Measurements from ENCODE around the gene CABP1. TPM values are rescaled to one million over a fixed set of nuclear protein-coding genes. Genes with fewer than 3 reads are reported as not detected.
A peak's percentile ranks its signal among the peaks of the same experiment; 100 is the strongest.

Gene CABP1
- total RNA-seq, 1 donor from 2014 or later, result 0.47 TPM

- Histone ChIP-seq H4K20me1 (ENCODE audit: low read depth) (peaks cover 25% of the 10 kb centered on the region), H3K4me2 (peak overlapping the region; percentile 88), H3F3A (ENCODE audit: low read depth) (peaks cover 27% of the 10 kb centered on the region), H3K27ac (no peak overlapping the region), H3K9me3 (ENCODE audit: low read depth) (no peaks in the 10 kb centered on the region), H3K79me2 (ENCODE audit: low read depth) (no peaks in the 10 kb centered on the region), H3K9ac (no peak overlapping the region), H3K4me3 (no peak overlapping the region), H3K27me3 (peaks cover 82% of the 10 kb centered on the region), H3K36me3 (no peaks in the 10 kb centered on the region), H2AFZ (replicated peaks) (no peak overlapping the region), H3K4me1 (peaks cover 13% of the 10 kb centered on the region)
- peaks cover 60% of the 10 kb centered on the region for H3K27me3 Mint-ChIP-seq (ENCODE audit: insufficient read depth, low read depth)
- H3K27ac Mint-ChIP-seq, result no peak overlapping the region
- H3K4me1 Mint-ChIP-seq, result peaks cover 24% of the 10 kb centered on the region
- DNase-seq (ENCODE audit: low spot score), result no peak
- H3K4me3 Mint-ChIP-seq, result peak overlapping the region; percentile 88
- TF ChIP-seq EZH2phosphoT487 (IDR thresholded peaks at IDR 0.05), result no peak
- no peak for TF ChIP-seq CTCF (IDR thresholded peaks at IDR 0.05)
- TF ChIP-seq EZH2 (IDR thresholded peaks at IDR 0.05), result no peak
- peaks cover 2% of the 10 kb centered on the region for H3K9me3 Mint-ChIP-seq
- no peaks in the 10 kb centered on the region for H3K36me3 Mint-ChIP-seq
Measured at GRCh38 chr12:120642121-120642520, 1.7 kb downstream of the CABP1 start.

- Histone ChIP-seq H3K4me1 (peaks cover 13% of the 10 kb centered on the region), H4K20me1 (ENCODE audit: low read depth) (peaks cover 25% of the 10 kb centered on the region), H3K27ac (no peak overlapping the region), H3K79me2 (ENCODE audit: low read depth) (no peaks in the 10 kb centered on the region), H3K4me2 (no peak overlapping the region), H3K4me3 (no peak overlapping the region), H3K9me3 (ENCODE audit: low read depth) (no peaks in the 10 kb centered on the region), H3K27me3 (peaks cover 82% of the 10 kb centered on the region), H3K9ac (no peak overlapping the region), H3K36me3 (no peaks in the 10 kb centered on the region), H3F3A (ENCODE audit: low read depth) (peaks cover 27% of the 10 kb centered on the region), H2AFZ (replicated peaks) (no peak overlapping the region)
- no peak for TF ChIP-seq EZH2phosphoT487 (IDR thresholded peaks at IDR 0.05)
- no peak for TF ChIP-seq EZH2 (IDR thresholded peaks at IDR 0.05)
- TF ChIP-seq CTCF (IDR thresholded peaks at IDR 0.05), result no peak
- H3K27me3 Mint-ChIP-seq (ENCODE audit: insufficient read depth, low read depth), result peaks cover 55% of the 10 kb centered on the region
- H3K9me3 Mint-ChIP-seq, result peaks cover 2% of the 10 kb centered on the region
- H3K4me3 Mint-ChIP-seq, result peak overlapping the region; percentile 88
- H3K27ac Mint-ChIP-seq, result no peak overlapping the region
- no peak for DNase-seq (ENCODE audit: low spot score)
- H3K36me3 Mint-ChIP-seq, result no peaks in the 10 kb centered on the region
- peaks cover 25% of the 10 kb centered on the region for H3K4me1 Mint-ChIP-seq
Measured at GRCh38 chr12:120642826-120643225, 2.4 kb downstream of the CABP1 start.

- Histone ChIP-seq H4K20me1 (ENCODE audit: low read depth) (peaks cover 25% of the 10 kb centered on the region), H3K27me3 (peaks cover 77% of the 10 kb centered on the region), H3K4me2 (no peak overlapping the region), H3K9ac (no peak overlapping the region), H3K27ac (no peak overlapping the region), H3K4me3 (no peak overlapping the region), H2AFZ (replicated peaks) (no peak overlapping the region), H3F3A (ENCODE audit: low read depth) (peaks cover 27% of the 10 kb centered on the region), H3K79me2 (ENCODE audit: low read depth) (no peaks in the 10 kb centered on the region), H3K4me1 (peaks cover 13% of the 10 kb centered on the region), H3K9me3 (ENCODE audit: low read depth) (no peaks in the 10 kb centered on the region), H3K36me3 (no peaks in the 10 kb centered on the region)
- Mint-ChIP-seq H3K27me3 (ENCODE audit: insufficient read depth, low read depth) (peaks cover 59% of the 10 kb centered on the region), H3K36me3 (no peaks in the 10 kb centered on the region), H3K27ac (no peak overlapping the region), H3K4me1 (peaks cover 30% of the 10 kb centered on the region), H3K4me3 (no peak overlapping the region), H3K9me3 (peaks cover 2% of the 10 kb centered on the region)
- DNase-seq (ENCODE audit: low spot score), result no peak
- TF ChIP-seq EZH2 (IDR thresholded peaks at IDR 0.05) (no peak), EZH2phosphoT487 (IDR thresholded peaks at IDR 0.05) (no peak), CTCF (IDR thresholded peaks at IDR 0.05) (no peak)
Measured at GRCh38 chr12:120643574-120643973, 3.1 kb downstream of the CABP1 start.

Measured in neural progenitor cell (in vitro differentiated cells).